Stimulated activated CD8-positive, alpha-beta memory T cell treated with anti-CD3 and anti-CD28 coated beads, Interleukin-15, amount 100 ng/mL, for 48 hours (primary cell): ENCODE measurements around the gene MRPL45.
"Not testable (repeated sequence)": the region's sequence is repeated elsewhere in the genome, so short reads cannot be mapped to it uniquely, and the experiment has no call there.

Source experiments
- DNase-seq, 2 donors: peaks; one replicate each; pipeline ENCODE4 v3.0.0-alpha.2; 2020; ENCODE audit warnings: low read depth in 2 of 2

The MRPL45 gene

DNA sequence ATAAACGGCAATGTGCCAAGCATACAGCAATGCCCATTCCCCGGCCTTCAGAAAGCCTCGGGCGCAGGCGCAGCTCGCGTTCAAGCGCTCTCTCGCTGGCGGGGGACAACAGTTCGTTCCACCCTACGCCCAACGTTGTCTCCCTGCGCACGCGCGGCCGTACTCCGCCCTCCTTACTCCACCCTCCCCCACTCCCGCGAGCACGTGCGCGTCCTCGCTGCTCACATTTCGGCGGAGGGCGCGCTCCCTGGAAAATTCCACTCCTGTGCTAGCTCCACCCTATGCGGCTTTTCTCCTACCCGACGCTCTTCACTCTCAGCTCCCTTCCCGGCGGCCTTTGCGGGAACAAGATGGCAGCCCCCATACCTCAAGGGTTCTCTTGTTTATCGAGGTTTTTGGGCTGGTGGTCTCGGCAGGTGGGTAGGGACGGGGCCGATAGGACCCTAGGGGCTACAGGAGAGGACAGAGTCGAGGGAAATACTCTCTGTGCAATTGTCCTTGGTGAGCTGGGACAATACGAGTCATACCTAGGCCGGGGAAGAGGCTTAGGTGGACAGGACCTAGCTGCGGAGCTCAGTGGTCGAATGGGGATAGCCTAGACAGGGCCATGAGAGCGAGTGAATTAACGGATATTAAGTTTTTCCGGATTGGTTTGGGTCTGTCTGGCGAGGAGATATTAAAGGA is at the start of gene MRPL45:
Gene MRPL45 (plus strand): TSS at position 335 of the 684 bp plus-strand sequence. CDS start 16 bp downstream, at position 351.
- DNase-seq, result peak; percentile 94 to 95

GRCh38 chr17:38253191-38253590 is 43.8 kb upstream of the MRPL45 start:
- DNase-seq, result not testable (repeated sequence)

GRCh38 chr17:38254357-38254756 is 42.6 kb upstream of the MRPL45 start:
- not testable (repeated sequence) for DNase-seq

GRCh38 chr17:38257013-38257621 is 39.9 kb upstream of the MRPL45 start:
- DNase-seq, result peak; percentile 79 to 80

GRCh38 chr17:38265974-38266506 is 30.9 kb upstream of the MRPL45 start:
- not testable (repeated sequence) for DNase-seq

- not testable (repeated sequence) for DNase-seq
Observed at GRCh38 chr17:38266571-38266970, 30.4 kb upstream of the MRPL45 start.

GRCh38 chr17:38268138-38268537 is 28.8 kb upstream of the MRPL45 start:
- not testable (repeated sequence) for DNase-seq

DNA sequence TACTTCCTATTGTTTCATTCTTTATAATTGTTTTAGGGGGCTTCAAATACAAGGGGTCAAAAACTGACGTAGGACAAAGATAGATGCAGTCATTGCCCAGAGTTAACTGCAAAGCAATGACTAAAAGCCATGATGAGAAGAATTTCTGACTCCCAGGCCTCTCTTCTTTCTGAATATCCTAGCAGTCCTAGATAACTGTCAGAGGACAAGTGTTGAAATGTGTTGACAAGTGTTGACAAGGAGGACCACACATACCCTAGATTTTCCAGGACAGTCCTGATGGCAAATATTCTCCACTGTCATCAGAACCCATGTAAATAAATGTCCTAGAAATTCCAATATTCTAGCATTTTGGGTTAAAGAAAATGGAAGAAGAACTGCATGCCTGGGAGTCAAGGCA is 27.9 kb upstream of the MRPL45 start:
- not testable (repeated sequence) for DNase-seq

DNA sequence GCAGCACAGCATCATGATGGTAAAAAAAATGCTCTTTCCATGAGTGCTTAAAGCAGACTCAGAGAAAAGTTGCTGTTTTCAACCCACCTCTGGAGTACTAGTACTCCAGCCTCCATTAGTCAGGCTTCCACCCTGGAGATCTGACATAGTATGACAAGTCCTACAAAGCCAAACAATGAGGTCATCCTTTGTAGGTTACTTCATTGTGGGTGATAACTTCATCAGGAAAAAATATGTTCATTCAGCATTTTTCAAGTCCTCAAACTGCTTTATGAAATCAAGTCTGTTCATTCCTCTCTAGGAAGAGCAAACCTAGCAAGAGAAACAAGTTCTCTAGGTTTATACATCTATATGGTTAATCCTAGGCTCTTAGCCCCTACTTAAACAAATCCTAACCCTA is 27.4 kb upstream of the MRPL45 start:
- not testable (repeated sequence) for DNase-seq

GRCh38 chr17:38285994-38286393 is 11.0 kb upstream of the MRPL45 start:
- not testable (repeated sequence) for DNase-seq

DNA sequence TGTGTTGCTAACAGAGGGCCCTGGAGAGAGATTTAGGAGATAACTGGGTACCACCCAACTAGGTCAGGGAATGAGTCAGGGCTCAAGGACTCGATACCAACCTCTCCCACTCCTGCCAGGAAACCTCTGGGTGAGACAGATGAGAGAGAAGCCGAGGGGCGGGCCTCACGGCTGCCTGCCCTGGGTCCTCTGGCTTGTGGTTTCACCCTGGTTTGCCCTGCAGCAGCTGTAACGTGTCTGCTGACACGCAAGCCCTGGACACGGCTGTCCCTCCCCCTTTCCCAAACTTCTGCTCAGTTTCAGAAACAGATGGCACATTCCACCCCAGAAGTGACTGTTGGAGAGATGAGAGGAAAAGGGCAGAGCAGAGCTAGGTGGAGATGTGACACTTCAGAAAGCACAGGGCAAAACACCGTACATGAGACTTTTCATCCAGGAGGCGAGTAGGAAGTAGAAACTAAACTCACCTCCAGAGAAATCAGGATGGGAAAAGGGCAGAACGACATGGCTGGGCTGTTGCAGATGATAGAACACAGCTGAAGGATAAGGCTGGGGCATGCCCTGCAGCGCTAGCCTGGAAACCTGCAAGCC is 10.4 kb upstream of the MRPL45 start:
- DNase-seq, result peak in 1 of 2 donors; percentile 26

GRCh38 chr17:38288217-38288827 is 8.6 kb upstream of the MRPL45 start:
- not testable (repeated sequence) for DNase-seq

GRCh38 chr17:38289760-38290159 is 7.2 kb upstream of the MRPL45 start:
- not testable (repeated sequence) for DNase-seq

DNA sequence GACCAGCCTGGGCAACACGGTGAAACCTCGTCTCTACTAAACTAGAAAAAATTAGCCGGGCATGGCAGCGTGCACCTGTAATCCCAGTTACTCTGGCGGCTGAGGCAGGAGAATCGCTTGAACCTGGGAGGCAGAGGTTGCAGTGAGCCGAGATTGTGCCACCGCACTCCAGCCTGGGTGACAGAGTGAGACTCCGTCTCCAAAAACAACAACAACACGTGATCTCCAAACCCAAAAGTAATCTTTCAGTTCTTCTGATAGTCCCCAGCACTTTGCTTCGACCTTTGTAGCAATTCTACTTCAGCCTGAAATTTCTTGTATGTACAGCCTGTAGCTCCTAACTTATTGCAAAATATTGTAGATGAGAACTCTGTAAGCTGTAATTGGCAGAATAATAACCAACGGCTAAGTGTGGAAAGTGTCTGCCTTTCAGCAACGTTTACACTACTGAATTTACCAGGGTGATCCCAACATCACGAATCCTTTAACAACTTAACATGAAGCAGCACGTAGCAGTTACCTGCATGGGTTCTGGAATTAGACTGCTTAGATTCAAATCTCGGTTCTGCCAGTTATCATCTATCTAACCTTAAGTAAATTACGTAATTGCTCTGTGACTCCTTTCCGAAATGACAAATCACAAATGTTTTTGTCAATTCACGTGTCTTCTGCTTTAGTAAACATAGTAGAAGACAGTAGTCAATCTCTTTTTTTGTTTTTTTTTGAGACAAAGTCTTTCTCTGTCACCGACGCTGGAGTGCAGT is 1.2 kb upstream of the MRPL45 start:
- DNase-seq, result not testable (repeated sequence)

DNA sequence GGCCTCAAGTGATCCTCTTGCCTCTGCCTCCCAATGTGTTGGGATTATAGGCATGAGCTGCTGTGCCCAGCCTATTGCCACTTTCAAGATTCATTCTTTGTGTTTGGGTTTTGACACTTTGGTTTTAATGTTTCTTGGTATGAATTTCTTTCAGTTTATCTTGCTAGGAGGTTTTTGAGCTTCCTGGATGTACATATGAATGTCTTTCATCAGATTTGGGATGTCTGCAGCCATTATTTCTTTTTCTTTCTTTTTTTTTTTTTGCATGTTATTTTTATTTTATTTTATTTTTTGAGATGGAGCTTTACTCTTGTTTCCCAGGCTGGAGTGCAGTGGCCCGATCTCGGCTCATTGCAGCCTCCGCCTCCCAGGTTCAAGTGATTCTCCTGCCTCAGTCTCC is 18.5 kb downstream of the MRPL45 start:
- no peak for DNase-seq

DNA sequence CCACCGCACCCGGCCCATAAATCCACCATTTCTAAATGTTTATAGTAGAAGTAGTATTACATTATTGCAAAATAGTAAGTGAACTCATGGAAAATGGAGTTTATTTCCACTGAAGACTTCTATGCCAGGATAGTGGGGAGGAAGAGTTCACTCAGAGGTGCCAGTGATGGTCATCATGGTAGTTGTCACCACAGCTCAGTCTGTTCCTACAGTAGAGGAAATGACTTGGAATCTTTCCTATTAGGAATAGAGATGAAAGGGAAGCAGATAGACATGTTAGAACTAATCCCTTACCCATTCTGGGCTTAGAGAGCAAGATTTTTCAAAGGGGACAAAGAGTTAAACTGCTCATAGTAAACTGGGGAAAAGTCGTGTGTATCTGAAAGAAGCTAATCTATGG is 20.1 kb downstream of the MRPL45 start:
- no peak for DNase-seq

GRCh38 chr17:38320482-38320881 is 23.5 kb downstream of the MRPL45 start:
- no peak for DNase-seq

- DNase-seq, result peak; percentile 38 to 44
Observed at GRCh38 chr17:38322156-38322779, 25.3 kb downstream of the MRPL45 start.

GRCh38 chr17:38322897-38323296 is 25.9 kb downstream of the MRPL45 start:
- no peak for DNase-seq

DNA sequence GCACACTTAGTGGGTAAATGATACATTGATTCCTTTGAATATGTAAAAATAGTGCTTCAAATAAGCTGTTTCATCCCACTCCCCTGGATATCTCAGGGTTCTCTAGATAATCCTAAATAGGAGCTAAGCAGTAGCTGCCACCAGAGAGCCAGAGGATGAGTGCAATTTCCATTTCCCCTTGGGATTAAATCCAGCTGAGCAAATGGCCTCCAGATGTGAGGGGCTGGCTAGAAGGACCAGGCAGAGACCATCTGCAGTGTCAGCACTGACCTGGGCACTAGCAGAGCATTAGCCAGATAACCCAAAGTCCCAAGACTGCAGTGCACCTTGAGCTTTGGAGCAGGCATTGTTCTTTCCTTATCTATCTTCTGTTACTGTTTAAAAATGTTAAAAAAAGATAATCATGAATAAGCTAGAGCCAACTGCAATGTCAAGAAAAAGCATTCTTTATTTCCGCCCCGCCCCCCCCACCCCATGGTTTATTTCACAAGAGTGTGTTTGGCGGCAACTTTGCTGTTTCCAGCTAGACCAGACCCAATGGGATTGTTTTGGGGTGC is 27.3 kb downstream of the MRPL45 start:
- DNase-seq, result no peak

- no peak for DNase-seq
Observed at GRCh38 chr17:38324772-38325171, 27.8 kb downstream of the MRPL45 start.
